ENCODE results near the gene PANK4.
A peak's percentile ranks its signal among the peaks of the same experiment; 100 is the strongest.

PANK4 gene

GRCh38 chr1:2528016-2528415, 1.6 kb upstream of the PANK4 start:
- no peak for DNase-seq

GRCh38 chr1:2527556-2527860, 1.1 kb upstream of the PANK4 start:
- DNase-seq = no peak

GRCh38 chr1:2526824-2527555, 594 bp upstream of the PANK4 start:
- DNase-seq = peak; percentile 56 to 59

GRCh38 chr1:2525572-2525919, 850 bp downstream of the PANK4 start:
- no peak for DNase-seq

GRCh38 chr1:2523891-2524609, 2.3 kb downstream of the PANK4 start:
- DNase-seq = peak in 1 of 2 experiments; percentile 27

GRCh38 chr1:2523191-2523890, 3.1 kb downstream of the PANK4 start:
- no peak for DNase-seq

- DNase-seq = no peak
Observed at GRCh38 chr1:2522230-2522629, 4.2 kb downstream of the PANK4 start.

GRCh38 chr1:2520806-2521205, 5.6 kb downstream of the PANK4 start:
- DNase-seq = no peak

- no peak for DNase-seq
Observed at GRCh38 chr1:2520206-2520605, 6.2 kb downstream of the PANK4 start.

- DNase-seq = no peak
Observed at GRCh38 chr1:2519729-2520128, 6.7 kb downstream of the PANK4 start.

- DNase-seq = no peak
Observed at GRCh38 chr1:2519029-2519685, 7.2 kb downstream of the PANK4 start.

- DNase-seq = no peak
Observed at GRCh38 chr1:2518528-2518927, 7.9 kb downstream of the PANK4 start.

GRCh38 chr1:2517966-2518365, 8.4 kb downstream of the PANK4 start:
- no peak for DNase-seq

GRCh38 chr1:2516946-2517345, 9.4 kb downstream of the PANK4 start:
- no peak for DNase-seq

- DNase-seq = no peak
Observed at GRCh38 chr1:2516124-2516523, 10.3 kb downstream of the PANK4 start.

GRCh38 chr1:2515763-2516080, 10.7 kb downstream of the PANK4 start:
- DNase-seq = no peak

GRCh38 chr1:2514863-2515762, 11.3 kb downstream of the PANK4 start:
- DNase-seq = no peak

- no peak for DNase-seq
Observed at GRCh38 chr1:2513939-2514652, 12.3 kb downstream of the PANK4 start.

- no peak for DNase-seq
Observed at GRCh38 chr1:2512862-2513421, 13.5 kb downstream of the PANK4 start.

GRCh38 chr1:2510366-2511155, 15.8 kb downstream of the PANK4 start:
- DNase-seq = no peak

GRCh38 chr1:2509589-2509988, 16.8 kb downstream of the PANK4 start:
- DNase-seq = no peak

Data from stimulated activated CD4-positive, alpha-beta T cell treated with anti-CD3 and anti-CD28 coated beads, Interleukin-4, amount 100 ng/mL, for 4 hours (primary cell).